ENCODE results near the gene ABCA7.

GRCh38 chr19:1008268-1009040 lies 31.5 kb upstream of the ABCA7 start:
- no peak for TF ChIP-seq CTCF (IDR thresholded peaks at IDR 0.05; ENCODE audit: poor library complexity, severe bottlenecking)
- TF ChIP-seq POLR2AphosphoS5 (IDR thresholded peaks at IDR 0.05) = no peak
- TF ChIP-seq MXI1 (conservative IDR thresholded peaks at IDR 0.05; ENCODE audit: poor library complexity, severe bottlenecking) = no peak
